ENCODE results near the gene NECTIN3. TPM values are rescaled to one million over a fixed set of nuclear protein-coding genes. Genes with fewer than 3 reads are reported as not detected.

NECTIN3 gene
- total and polyA plus RNA-seq, 2 donors (not counting 1 experiment from before 2014, with no cell fraction given) = 0.19 to 1.9 TPM

DNA sequence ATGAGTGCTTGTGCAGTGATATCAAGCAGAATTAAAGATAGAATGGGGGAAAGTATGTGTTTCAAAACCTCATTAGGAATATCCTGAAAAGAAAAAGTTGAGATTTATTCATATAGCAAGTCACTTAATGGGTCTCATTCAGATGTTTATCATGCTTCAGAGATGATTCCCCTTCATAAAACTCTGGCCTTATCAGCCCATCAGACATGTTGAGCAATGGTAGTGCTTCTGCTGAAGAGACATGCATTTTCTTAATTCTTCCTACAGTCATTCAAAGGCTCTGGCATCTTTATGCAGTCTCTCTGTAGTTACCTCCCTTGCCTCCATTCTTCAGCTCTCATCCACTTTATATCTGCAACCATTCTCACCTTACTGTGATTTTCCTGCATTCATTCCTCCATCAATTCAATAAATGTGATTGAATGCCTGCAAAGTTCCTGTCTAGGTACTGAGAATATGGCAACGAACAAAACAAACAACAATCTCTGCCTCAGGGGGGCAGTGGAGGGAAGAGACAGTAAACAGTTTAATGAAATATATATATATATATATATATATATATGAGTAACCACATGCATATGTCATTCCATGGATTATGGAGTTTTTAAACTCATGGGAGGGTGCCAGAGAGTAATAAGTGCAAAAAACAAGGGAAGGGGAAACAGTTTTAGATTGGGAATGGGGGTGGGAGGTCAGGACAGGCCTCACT is 138.5 kb downstream of the NECTIN3 start:
- Histone ChIP-seq H2AFZ (ENCODE audit: insufficient read depth, low read depth, low read length, poor library complexity, severe bottlenecking) (no peak overlapping the region), H3K4me2 (replicated peaks; ENCODE audit: low read depth, low read length, poor library complexity, severe bottlenecking) (no peak overlapping the region), H3K4me1 (ENCODE audit: control insufficient read depth in 2 of 2, insufficient read depth in 2 of 2, low read length in 2 of 2) (no peaks in the 10 kb centered on the region), H3K9me3 (ENCODE audit: control extremely low read depth in 1 of 3, control insufficient read depth in 2 of 3, insufficient read depth in 1 of 3, low read length in 2 of 3) (no peaks in the 10 kb centered on the region), H4K20me1 (ENCODE audit: control insufficient read depth, insufficient read depth, low read length, poor library complexity, severe bottlenecking) (no peaks in the 10 kb centered on the region), H3K27me3 (replicated peaks in 1 of 4; ENCODE audit: control extremely low read depth in 1 of 4, control insufficient read depth in 3 of 4, insufficient read depth in 4 of 4, low read length in 3 of 4) (no peaks in the 10 kb centered on the region), H3K79me2 (ENCODE audit: control insufficient read depth, insufficient read depth, low read length) (no peaks in the 10 kb centered on the region), H3K36me3 (replicated peaks in 1 of 2; ENCODE audit: control extremely low read depth in 1 of 2, control insufficient read depth in 1 of 2, extremely low read depth in 1 of 2, insufficient read depth in 2 of 2, low read length in 1 of 2) (no peaks in the 10 kb centered on the region), H3K4me3 (ENCODE audit: control extremely low read depth in 1 of 5, extremely low read depth in 1 of 5, insufficient read depth in 1 of 5, low read depth in 2 of 5, low read length in 4 of 5) (no peak overlapping the region), H3K9ac (ENCODE audit: low read length) (no peak overlapping the region), H3K27ac (ENCODE audit: low read length in 2 of 2) (no peak overlapping the region)
- no peaks in the 10 kb centered on the region for H3K27me3 Mint-ChIP-seq
- H3K27ac Mint-ChIP-seq = no peak overlapping the region
- TF ChIP-seq CTCF (IDR thresholded peaks at IDR 0.05) (no peak), EZH2 (IDR thresholded peaks at IDR 0.05; ENCODE audit: borderline replicate concordance, insufficient read depth, low read depth, low read length, poor library complexity, severe bottlenecking) (no peak)
- DNase-seq = no peak
- intact Hi-C loops (cut with micrococcal nuclease) = no loop called here
- no CpG with 5 or more reads among the region's 1 CpG for WGBS (ENCODE audit: insufficient coverage)
- ChIA-PET POLR2A (no interaction called here), CTCF (no interaction called here)
- ATAC-seq (ENCODE audit: low read depth) = no peak
- H3K9me3 Mint-ChIP-seq (ENCODE audit: insufficient read depth) = no peaks in the 10 kb centered on the region
- H3K4me1 Mint-ChIP-seq = no peaks in the 10 kb centered on the region
- H3K4me3 Mint-ChIP-seq = no peak overlapping the region

DNA sequence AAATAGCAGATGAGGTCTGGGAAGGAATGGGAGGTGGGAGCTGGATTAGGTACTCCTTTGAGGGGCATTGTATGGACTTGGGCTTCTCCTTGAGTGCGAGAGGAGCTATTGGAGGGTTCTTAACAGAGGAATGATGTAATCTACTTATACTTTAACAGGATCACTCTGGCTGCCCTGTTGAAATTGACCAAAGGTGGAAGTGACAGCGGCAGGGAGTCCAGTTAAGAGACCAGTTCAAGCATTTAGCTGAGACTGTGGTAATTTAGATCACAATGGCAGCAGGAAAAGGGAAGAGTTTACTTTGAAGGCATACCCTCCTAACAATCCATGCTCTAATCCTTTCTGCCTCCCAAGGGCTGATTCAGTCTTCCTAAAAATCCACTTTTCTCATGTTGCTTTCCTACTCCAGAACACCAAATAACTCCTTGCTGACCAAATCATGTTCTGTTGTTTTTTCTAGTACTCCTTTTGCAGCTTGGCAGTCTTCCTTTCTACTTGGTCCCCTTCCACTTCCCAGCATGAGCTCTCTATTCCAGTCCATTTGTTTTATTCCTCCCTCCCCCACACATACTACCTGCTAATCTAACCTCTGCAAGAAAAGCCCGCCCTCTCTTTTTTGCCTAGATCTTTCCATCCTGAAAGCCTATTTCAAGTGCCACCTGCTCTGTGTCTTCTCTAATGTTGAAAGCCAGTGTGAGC is 139.4 kb downstream of the NECTIN3 start:
- H2AFZ ChIP-seq (ENCODE audit: insufficient read depth, low read depth, low read length, poor library complexity, severe bottlenecking) = no peak overlapping the region
- Mint-ChIP-seq H3K4me1 (no peaks in the 10 kb centered on the region), H3K27me3 (no peaks in the 10 kb centered on the region), H3K4me3 (no peak overlapping the region), H3K9me3 (ENCODE audit: insufficient read depth) (no peaks in the 10 kb centered on the region), H3K27ac (no peak overlapping the region)
- H3K4me1 ChIP-seq (ENCODE audit: control insufficient read depth in 2 of 2, insufficient read depth in 2 of 2, low read length in 2 of 2) = no peaks in the 10 kb centered on the region
- H3K9ac ChIP-seq (ENCODE audit: low read length) = no peak overlapping the region
- no peak for DNase-seq
- intact Hi-C loops (cut with micrococcal nuclease) = no loop called here
- H4K20me1 ChIP-seq (ENCODE audit: control insufficient read depth, insufficient read depth, low read length, poor library complexity, severe bottlenecking) = no peaks in the 10 kb centered on the region
- H3K27ac ChIP-seq (ENCODE audit: low read length in 2 of 2) = no peak overlapping the region
- no peaks in the 10 kb centered on the region for H3K27me3 ChIP-seq (replicated peaks in 1 of 4; ENCODE audit: control extremely low read depth in 1 of 4, control insufficient read depth in 3 of 4, insufficient read depth in 4 of 4, low read length in 3 of 4)
- no peak overlapping the region for H3K4me3 ChIP-seq (ENCODE audit: control extremely low read depth in 1 of 5, extremely low read depth in 1 of 5, insufficient read depth in 1 of 5, low read depth in 2 of 5, low read length in 4 of 5)
- no peaks in the 10 kb centered on the region for H3K9me3 ChIP-seq (ENCODE audit: control extremely low read depth in 1 of 3, control insufficient read depth in 2 of 3, insufficient read depth in 1 of 3, low read length in 2 of 3)
- H3K4me2 ChIP-seq (replicated peaks; ENCODE audit: low read depth, low read length, poor library complexity, severe bottlenecking) = no peak overlapping the region
- ChIA-PET CTCF (no interaction called here), POLR2A (no interaction called here)
- 83% methylated on average over 1 of the region's 3 CpGs for WGBS (ENCODE audit: insufficient coverage)
- H3K79me2 ChIP-seq (ENCODE audit: control insufficient read depth, insufficient read depth, low read length) = no peaks in the 10 kb centered on the region
- no peak for ATAC-seq (ENCODE audit: low read depth)
- no peaks in the 10 kb centered on the region for H3K36me3 ChIP-seq (replicated peaks in 1 of 2; ENCODE audit: control extremely low read depth in 1 of 2, control insufficient read depth in 1 of 2, extremely low read depth in 1 of 2, insufficient read depth in 2 of 2, low read length in 1 of 2)
- TF ChIP-seq EZH2 (IDR thresholded peaks at IDR 0.05; ENCODE audit: borderline replicate concordance, insufficient read depth, low read depth, low read length, poor library complexity, severe bottlenecking) (no peak), CTCF (IDR thresholded peaks at IDR 0.05) (no peak)
